Colonic mucosa (tissue), 4 donors: ENCODE results near the gene MRPL45. TPM values are rescaled to one million over a fixed set of nuclear protein-coding genes. Genes with fewer than 3 reads are reported as not detected.

Source experiments
- DNase-seq: peaks from one replicate; pipeline ENCODE4 v3.0.0-alpha.2; 2020
- H3K27ac ChIP-seq: fragments of 200-600 bp; one replicate; pipeline ENCODE4 v1.8.0; 2021
- H3K27me3 ChIP-seq: fragments of 200-600 bp; one replicate; pipeline ENCODE4 v1.8.0; 2021
- H3K36me3 ChIP-seq: fragments of 200-600 bp; one replicate; pipeline ENCODE4 v1.8.0; 2021
- H3K4me1 ChIP-seq: fragments of 200-600 bp; one replicate; pipeline ENCODE4 v1.8.0; 2021; ENCODE audit warnings: mild to moderate bottlenecking
- H3K4me3 ChIP-seq: fragments of 200-600 bp; one replicate; pipeline ENCODE4 v1.8.0; 2021
- H3K9ac ChIP-seq, 2 donors: one replicate each; pipeline ENCODE4 v1.7.0; 2013; ENCODE audit warnings: control low read depth in 2 of 2, low read depth in 2 of 2, low read length in 2 of 2
- H3K9me3 ChIP-seq: fragments of 200-600 bp; one replicate; pipeline ENCODE4 v1.8.0; 2021
- intact Hi-C: fragments of 100-400 bp; cut with DNase I; formaldehyde crosslinking; loops from one replicate; pipeline ENCODE4 v1.14.1; 2022
- total RNA-seq, 2 donors: library from RNA; stranded (reverse); fragmentation: NEBNext Ultra II Directional in 1 of 2; extraction: Animal tissue kit (Norgen Biotek cat#: 25700) in 1 of 2; gene quantifications; one replicate each; pipeline ENCODE4 v1.2.1, GENCODE V29; 2021
- TF ChIP-seq, protein P1 (sequence below): fragments of 200-600 bp; IDR thresholded peaks from one replicate; pipeline ENCODE4 v1.8.0; 2022; ENCODE audit warnings: antibody characterized with exemption, mild to moderate bottlenecking
- donor health status: healthy.
- donor health status: DM: no; HTN: no; CAD: no.
- donor health status: DM: no; HTN: no; CAD: no.

MRPL45 gene
- total RNA-seq, 2 donors from 2014 or later: 34.1 to 42.4 TPM

DNA sequence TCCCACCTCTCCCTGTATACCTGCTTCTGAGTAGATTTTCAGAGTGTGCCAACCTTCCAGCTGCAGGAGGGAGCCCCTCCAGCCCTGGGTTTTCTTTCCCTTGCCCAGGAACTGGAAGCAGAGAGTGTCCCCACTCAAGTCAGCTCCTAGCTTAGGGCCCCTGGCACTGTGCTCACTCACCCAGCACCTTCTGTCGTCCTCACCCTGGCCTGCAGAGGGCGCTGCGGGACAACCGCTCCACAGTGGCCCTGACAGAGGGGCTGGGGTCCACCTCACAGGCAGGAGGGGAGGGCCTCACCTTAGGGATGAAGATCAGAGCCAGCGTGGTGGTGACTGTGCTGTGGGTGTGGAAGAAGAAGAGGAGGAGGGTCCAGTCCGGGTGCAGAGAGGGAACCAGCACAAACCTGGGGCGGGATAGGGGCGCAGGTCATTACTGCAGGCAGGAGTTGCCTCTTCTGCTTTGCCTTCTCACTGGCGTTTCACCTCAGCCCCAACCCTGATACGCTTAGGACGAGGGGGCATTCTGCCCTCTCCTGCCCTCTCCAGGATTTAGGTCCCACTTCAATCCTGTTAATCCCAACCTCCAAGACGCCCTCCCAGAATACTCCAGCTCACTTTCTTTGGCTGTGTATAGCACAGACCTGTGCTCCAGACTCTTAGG, 36.8 kb downstream of the MRPL45 start:
- Histone ChIP-seq H3K9ac (no peak overlapping the region), H3K27me3 (no peaks in the 10 kb centered on the region), H3K9me3 (no peaks in the 10 kb centered on the region), H3K36me3 (no peaks in the 10 kb centered on the region), H3K27ac (no peak overlapping the region), H3K4me1 (no peaks in the 10 kb centered on the region), H3K4me3 (no peak overlapping the region)
- peak; percentile 46 for DNase-seq
- TF ChIP-seq, protein P1, sequence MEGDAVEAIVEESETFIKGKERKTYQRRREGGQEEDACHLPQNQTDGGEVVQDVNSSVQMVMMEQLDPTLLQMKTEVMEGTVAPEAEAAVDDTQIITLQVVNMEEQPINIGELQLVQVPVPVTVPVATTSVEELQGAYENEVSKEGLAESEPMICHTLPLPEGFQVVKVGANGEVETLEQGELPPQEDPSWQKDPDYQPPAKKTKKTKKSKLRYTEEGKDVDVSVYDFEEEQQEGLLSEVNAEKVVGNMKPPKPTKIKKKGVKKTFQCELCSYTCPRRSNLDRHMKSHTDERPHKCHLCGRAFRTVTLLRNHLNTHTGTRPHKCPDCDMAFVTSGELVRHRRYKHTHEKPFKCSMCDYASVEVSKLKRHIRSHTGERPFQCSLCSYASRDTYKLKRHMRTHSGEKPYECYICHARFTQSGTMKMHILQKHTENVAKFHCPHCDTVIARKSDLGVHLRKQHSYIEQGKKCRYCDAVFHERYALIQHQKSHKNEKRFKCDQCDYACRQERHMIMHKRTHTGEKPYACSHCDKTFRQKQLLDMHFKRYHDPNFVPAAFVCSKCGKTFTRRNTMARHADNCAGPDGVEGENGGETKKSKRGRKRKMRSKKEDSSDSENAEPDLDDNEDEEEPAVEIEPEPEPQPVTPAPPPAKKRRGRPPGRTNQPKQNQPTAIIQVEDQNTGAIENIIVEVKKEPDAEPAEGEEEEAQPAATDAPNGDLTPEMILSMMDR: peak; percentile 37
- intact Hi-C loops: no loop called here

DNA sequence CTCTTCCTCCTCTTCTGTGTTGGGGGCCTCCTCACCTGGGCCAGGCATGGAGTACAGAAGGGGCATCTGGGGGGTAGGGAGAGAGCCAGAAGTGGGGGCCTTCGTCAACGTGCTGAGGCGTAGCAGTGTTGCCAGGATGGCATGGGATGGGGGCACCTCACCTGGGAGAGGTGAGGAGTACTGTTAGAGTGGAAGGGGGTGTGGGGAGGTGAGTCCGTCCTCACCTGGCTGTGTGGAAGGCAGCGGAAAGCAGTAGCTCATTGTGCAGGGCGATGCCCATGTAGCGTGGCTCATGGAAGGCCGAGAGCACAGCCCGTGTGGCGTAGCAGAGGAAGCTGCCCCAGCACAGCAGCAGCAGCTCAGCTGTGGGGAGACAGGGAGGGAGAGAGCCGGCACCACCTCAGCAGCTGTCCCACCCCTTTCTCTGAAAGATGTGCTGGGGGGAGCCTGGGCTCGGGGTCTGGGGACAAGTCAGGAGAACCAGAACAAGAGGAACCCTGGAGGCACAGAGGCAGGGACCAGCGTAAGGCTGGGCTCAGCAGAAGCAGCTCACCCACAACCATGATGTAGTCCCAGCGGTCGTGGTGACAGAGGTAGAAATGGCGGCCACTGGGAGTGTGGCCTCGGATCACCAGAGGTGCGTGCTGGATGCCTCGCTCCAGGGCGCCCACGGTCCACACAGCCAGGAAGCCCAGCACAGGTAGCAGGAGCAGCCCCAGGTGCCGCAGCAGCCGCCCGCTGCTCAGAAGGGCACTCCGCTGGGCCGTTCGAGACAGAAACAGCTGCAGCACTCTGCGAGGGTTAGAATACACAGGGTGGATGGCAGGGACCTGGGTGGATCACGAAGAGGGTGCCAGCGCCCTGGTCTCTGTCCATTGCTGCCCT, 37.8 kb downstream of the MRPL45 start:
- no peaks in the 10 kb centered on the region for H3K4me1 ChIP-seq
- H3K27me3 ChIP-seq: no peaks in the 10 kb centered on the region
- TF ChIP-seq, protein P1: no peak
- no peak for DNase-seq
- H3K36me3 ChIP-seq: no peaks in the 10 kb centered on the region
- no peaks in the 10 kb centered on the region for H3K9me3 ChIP-seq
- H3K27ac ChIP-seq: no peak overlapping the region
- no peak overlapping the region for H3K9ac ChIP-seq
- no peak overlapping the region for H3K4me3 ChIP-seq
- intact Hi-C loops: no loop called here

DNA sequence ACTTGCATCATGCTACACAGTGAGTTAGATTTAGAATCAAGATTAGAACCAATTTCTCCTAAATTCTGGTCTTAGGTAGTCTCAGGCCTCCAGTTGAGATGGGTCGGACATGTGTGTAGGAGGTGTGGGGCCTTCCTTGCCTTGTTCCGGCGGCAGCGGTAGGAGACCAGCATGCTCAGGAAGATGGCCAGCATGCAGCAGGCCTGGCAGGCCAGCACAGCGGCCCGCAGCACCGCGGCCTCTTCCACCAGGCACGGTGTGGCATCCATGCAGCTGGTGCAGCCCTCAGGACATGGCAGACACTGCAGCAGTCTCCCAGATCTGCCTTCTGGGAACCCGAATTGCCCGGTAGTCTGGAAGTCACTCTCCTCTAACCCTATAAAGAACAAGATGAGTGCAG, 39.9 kb downstream of the MRPL45 start:
- Histone ChIP-seq H3K4me1 (no peaks in the 10 kb centered on the region), H3K36me3 (no peaks in the 10 kb centered on the region), H3K4me3 (no peak overlapping the region), H3K27me3 (no peaks in the 10 kb centered on the region), H3K9me3 (no peaks in the 10 kb centered on the region), H3K27ac (no peak overlapping the region), H3K9ac (no peak overlapping the region)
- TF ChIP-seq, protein P1: no peak
- intact Hi-C loops: no loop called here
- DNase-seq: no peak

DNA sequence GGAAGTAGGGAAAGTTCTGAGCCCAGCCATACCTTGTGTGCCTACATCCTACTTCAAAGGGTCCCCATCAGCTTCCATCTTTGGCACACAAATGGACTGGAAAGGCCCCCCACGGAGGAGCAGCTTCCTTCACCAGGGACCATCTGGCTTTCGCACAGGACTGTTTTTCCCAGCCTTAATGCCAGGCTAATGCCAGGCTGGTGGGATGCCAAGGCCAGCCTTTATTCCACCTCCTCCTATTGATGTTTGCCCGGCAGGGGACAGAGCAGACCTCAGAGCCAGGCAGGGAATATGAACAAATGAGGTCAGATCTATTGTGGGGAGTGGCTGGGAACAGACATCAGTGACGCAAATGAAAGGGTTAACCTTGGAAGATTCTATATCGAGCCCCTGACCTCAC, 41.1 kb downstream of the MRPL45 start:
- Histone ChIP-seq H3K36me3 (no peaks in the 10 kb centered on the region), H3K27me3 (no peaks in the 10 kb centered on the region), H3K4me1 (no peaks in the 10 kb centered on the region), H3K4me3 (no peak overlapping the region), H3K27ac (no peak overlapping the region), H3K9me3 (no peaks in the 10 kb centered on the region), H3K9ac (no peak overlapping the region)
- DNase-seq: no peak
- intact Hi-C loops: no loop called here
- TF ChIP-seq, protein P1: no peak

DNA sequence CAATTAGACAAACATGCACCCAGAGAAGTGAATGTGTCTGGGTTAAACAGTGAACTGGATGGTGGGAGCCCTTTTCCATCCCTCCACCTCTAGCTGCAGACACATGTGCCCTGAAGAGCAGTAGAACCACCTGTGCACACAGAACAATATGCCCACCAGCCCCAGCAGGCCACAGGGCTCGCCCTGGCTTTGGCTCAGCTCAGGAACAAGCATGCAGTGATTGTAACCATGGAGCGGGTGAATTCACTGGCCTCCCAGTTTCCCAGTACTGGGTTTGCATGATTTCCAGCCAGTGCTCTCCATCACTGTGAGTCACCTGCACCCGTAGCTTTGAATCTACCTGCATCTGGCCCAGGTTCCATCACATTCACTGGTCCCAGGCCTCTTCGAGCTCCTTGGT, 41.6 kb downstream of the MRPL45 start:
- DNase-seq: no peak

More for the DNA sequence above, 41.6 kb downstream of the MRPL45 start:
- H3K36me3 ChIP-seq: no peaks in the 10 kb centered on the region
- no peak overlapping the region for H3K27ac ChIP-seq
- no peaks in the 10 kb centered on the region for H3K9me3 ChIP-seq
- no peak overlapping the region for H3K9ac ChIP-seq
- no peaks in the 10 kb centered on the region for H3K4me1 ChIP-seq
- TF ChIP-seq, protein P1: no peak
- no peak overlapping the region for H3K4me3 ChIP-seq
- intact Hi-C loops: no loop called here
- H3K27me3 ChIP-seq: no peaks in the 10 kb centered on the region
